ENCODE measurements around the gene ENOX1. TPM values are rescaled to one million over a fixed set of nuclear protein-coding genes. Genes with fewer than 3 reads are reported as not detected.

The ENOX1 gene
- total and polyA plus RNA-seq, 2 of the 8 experiments (the other 6 are each of a cell fraction or from before 2014, with no cell fraction given): 0.23 to 0.37 TPM

- 81% methylated on average over 2 of the region's 2 CpGs; no CpG with 5 or more reads in 1 of the 2 experiments for WGBS, 2 experiments (ENCODE audit: extremely low coverage in 1 of 2, insufficient coverage in 1 of 2, insufficient read length in 1 of 2, insufficient replicate concordance in 2 of 2, low coverage in 1 of 2, low lambda C conversion rate in 2 of 2, missing lambda C conversion rate in 1 of 2)
- no peak overlapping the region for H3K4me2 ChIP-seq (ENCODE audit: insufficient read depth in 1 of 2, low read depth in 2 of 2, low read length in 2 of 2)
- no peak overlapping the region for H2BK120ac ChIP-seq (replicated peaks; ENCODE audit: low read depth, low read length)
- H3K79me1 ChIP-seq (ENCODE audit: low read depth, low read length): no peaks in the 10 kb centered on the region
- H3K4ac ChIP-seq (replicated peaks; ENCODE audit: insufficient read length, low read depth, low read length): no peak overlapping the region
- no peak overlapping the region for H3K18ac ChIP-seq (ENCODE audit: extremely low read depth, low read length)
- H3K23me2 ChIP-seq (ENCODE audit: low read depth, low read length): peaks cover 17% of the 10 kb centered on the region; the same call in 1 of the 2 replicates
- H3K4me1 ChIP-seq (replicated peaks in 1 of 4; ENCODE audit: control insufficient read depth in 3 of 4, insufficient read depth in 4 of 4, low read length in 3 of 4): peaks cover 3 to 6% (median 5%) of the 10 kb centered on the region in 4 experiments; a peak in 5 of 7 replicates
- POLR2A ChIA-PET (ENCODE audit: partially characterized antibody): no interaction called here
- no peak overlapping the region for H3K14ac ChIP-seq (ENCODE audit: insufficient read length)
- H3K56ac ChIP-seq (replicated peaks; ENCODE audit: insufficient read length, low read depth, low read length): no peak overlapping the region
- TF ChIP-seq CEBPB (IDR thresholded peaks at IDR 0.05; ENCODE audit: low read depth, low read length): peak; percentile 21; the same call in 1 of the 2 replicates
- TF ChIP-seq TCF12 (IDR thresholded peaks at IDR 0.05; ENCODE audit: low read depth, low read length): 0 out of 2 replicates have a peak, but pooled peaks have one; percentile 15
- TF ChIP-seq BCL11A (IDR thresholded peaks at IDR 0.05; ENCODE audit: low read depth in 2 of 2, low read length in 2 of 2): no peak
- H2BK5ac ChIP-seq (ENCODE audit: low read depth, low read length): no peak overlapping the region
- H2AK5ac ChIP-seq (ENCODE audit: low read depth, low read length): no peak overlapping the region
- H3K9me3 ChIP-seq (ENCODE audit: insufficient read depth in 2 of 2, low read depth in 1 of 2, low read length in 1 of 2): no peaks in the 10 kb centered on the region
- no peak overlapping the region for H3K9ac ChIP-seq (replicated peaks in 1 of 4; ENCODE audit: extremely low read depth in 1 of 4, low read depth in 3 of 4, low read length in 3 of 4)
- no peak for DNase-seq (ENCODE audit: low read depth in 1 of 2, low spot score in 2 of 2)
- H2BK12ac ChIP-seq (ENCODE audit: low read depth, low read length): no peak overlapping the region
- no peak overlapping the region for H3K27ac ChIP-seq (ENCODE audit: low read depth, low read length)
- no peak overlapping the region for H3K4me3 ChIP-seq (ENCODE audit: extremely low read depth in 1 of 4, insufficient read depth in 2 of 4, low read depth in 3 of 4, low read length in 4 of 4)
- H2BK20ac ChIP-seq (ENCODE audit: low read length): no peak overlapping the region
- no peak overlapping the region for H4K8ac ChIP-seq (ENCODE audit: extremely low read depth, insufficient read depth, low read length)
- H4K91ac ChIP-seq (replicated peaks; ENCODE audit: insufficient read length, low read length): no peak overlapping the region
- peak; percentile 74 for FAIRE-seq
- no peak overlapping the region for H4K5ac ChIP-seq (ENCODE audit: insufficient read length, low read depth, low read length)
- H2AFZ ChIP-seq (ENCODE audit: low read length): no peak overlapping the region
- CTCF ChIA-PET (ENCODE audit: partially characterized antibody): interaction anchor here (0.6 to 0.7 kb wide), 2 partner anchors 15 to 1384 kb away, joined by 3 read pairs; no protein-coding TSS in a partner anchor
- H4K20me1 ChIP-seq (replicated peaks in 1 of 2; ENCODE audit: control insufficient read depth in 1 of 2, insufficient read depth in 2 of 2, low read length in 2 of 2): peaks cover 0 to 9% of the 10 kb centered on the region in 2 experiments
- H3K36me3 ChIP-seq (ENCODE audit: control insufficient read depth in 2 of 4, insufficient read depth in 4 of 4, low read length in 3 of 4): no peaks in the 10 kb centered on the region
- H3K23ac ChIP-seq (ENCODE audit: insufficient read length): no peak overlapping the region
- peaks cover 15 to 90% (median 63%) of the 10 kb centered on the region in 4 experiments for H3K27me3 ChIP-seq (replicated peaks in 1 of 4; ENCODE audit: control insufficient read depth in 3 of 4, extremely low read depth in 1 of 4, insufficient read depth in 3 of 4, low read length in 3 of 4)
- H2BK15ac ChIP-seq (ENCODE audit: low read length): no peak overlapping the region
- no peaks in the 10 kb centered on the region for H3K79me2 ChIP-seq (ENCODE audit: control insufficient read depth in 1 of 2, insufficient read depth in 2 of 2, low read length in 2 of 2)
Observed at GRCh38 chr13:43783820-43784219, 3.0 kb downstream of the ENOX1 start.

Data from H1 (cell line).